ENCODE data around the gene NEURL1B.
"Not testable (repeated sequence)": the region's sequence is repeated elsewhere in the genome, so short reads cannot be mapped to it uniquely, and the experiment has no call there.

- TF ChIP-seq POLR2AphosphoS5 (IDR thresholded peaks at IDR 0.05; ENCODE audit: borderline replicate concordance, low read depth, low read length); EZH2 (IDR thresholded peaks at IDR 0.05): not testable (repeated sequence)
Observed at GRCh38 chr5:172711321-172711861, 70.3 kb downstream of the NEURL1B start.

All from SK-N-MC (cell line).